Glutamatergic neuron (in vitro differentiated cells): ENCODE measurements around the gene NME5. TPM values are rescaled to one million over a fixed set of nuclear protein-coding genes. Genes with fewer than 3 reads are reported as not detected.

ENCODE experiments used
- DNase-seq: peaks from one replicate; pipeline ENCODE4 v3.0.0; 2022
- H3K27ac Mint-ChIP-seq: one replicate; pipeline ENCODE4 v1.8.0; 2020; ENCODE audit warnings: mild to moderate bottlenecking, mixed read lengths, inconsistent platforms; ENCODE audit not compliant: unreplicated experiment
- H3K27me3 Mint-ChIP-seq: one replicate; pipeline ENCODE4 v1.8.0; 2020; ENCODE audit warnings: mild to moderate bottlenecking, moderate library complexity, mixed read lengths, inconsistent platforms; ENCODE audit not compliant: unreplicated experiment
- H3K36me3 Mint-ChIP-seq: one replicate; pipeline ENCODE4 v1.8.0; 2020; ENCODE audit warnings: mild to moderate bottlenecking, mixed read lengths, inconsistent platforms; ENCODE audit not compliant: unreplicated experiment
- H3K4me1 Mint-ChIP-seq: one replicate; pipeline ENCODE4 v1.8.0; 2020; ENCODE audit warnings: mild to moderate bottlenecking, low read depth, mixed read lengths, inconsistent platforms; ENCODE audit not compliant: unreplicated experiment
- H3K4me3 Mint-ChIP-seq: one replicate; pipeline ENCODE4 v1.8.0; 2020; ENCODE audit warnings: mild to moderate bottlenecking, mixed read lengths, inconsistent platforms; ENCODE audit not compliant: unreplicated experiment
- H3K9me3 Mint-ChIP-seq: one replicate; pipeline ENCODE4 v1.8.0; 2020; ENCODE audit warnings: mild to moderate bottlenecking, moderate library complexity, mixed read lengths, inconsistent platforms; ENCODE audit not compliant: unreplicated experiment
- total RNA-seq: library from RNA; stranded (reverse); fragmentation: NEBNext Ultra II Directional; extraction: Animal tissue kit (Norgen Biotek cat#: 25700); gene quantifications from one replicate; pipeline ENCODE4 v1.2.1, GENCODE V29; 2021; ENCODE audit not compliant: unreplicated experiment
- TF ChIP-seq, protein P1 (sequence below): fragments of 200-600 bp; sonication (generic); IDR thresholded peaks from one replicate; pipeline ENCODE4 v1.5.0; 2021; ENCODE audit not compliant: partially characterized antibody, unreplicated experiment

The NME5 gene
- total RNA-seq, 1 donor from 2014 or later = 0.71 TPM

DNA sequence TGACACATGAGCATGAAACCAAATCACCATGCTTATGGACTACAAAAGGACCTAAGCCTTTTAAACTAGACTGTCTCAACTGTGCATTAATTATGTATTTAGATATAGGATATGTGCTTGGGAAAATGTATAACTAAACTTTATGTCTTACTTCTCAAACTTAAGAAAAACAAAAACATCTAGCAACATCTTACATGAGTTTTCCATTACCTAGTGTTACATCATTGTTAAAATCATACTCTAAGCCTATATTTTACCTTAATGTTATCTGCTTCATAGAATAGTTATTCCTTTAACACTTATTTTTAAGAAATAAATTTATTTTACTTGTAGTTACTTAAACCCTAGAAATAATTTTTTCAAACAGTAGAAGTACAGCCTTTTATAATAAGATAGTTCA lies 24.0 kb downstream of the NME5 start:
- TF ChIP-seq, protein P1, sequence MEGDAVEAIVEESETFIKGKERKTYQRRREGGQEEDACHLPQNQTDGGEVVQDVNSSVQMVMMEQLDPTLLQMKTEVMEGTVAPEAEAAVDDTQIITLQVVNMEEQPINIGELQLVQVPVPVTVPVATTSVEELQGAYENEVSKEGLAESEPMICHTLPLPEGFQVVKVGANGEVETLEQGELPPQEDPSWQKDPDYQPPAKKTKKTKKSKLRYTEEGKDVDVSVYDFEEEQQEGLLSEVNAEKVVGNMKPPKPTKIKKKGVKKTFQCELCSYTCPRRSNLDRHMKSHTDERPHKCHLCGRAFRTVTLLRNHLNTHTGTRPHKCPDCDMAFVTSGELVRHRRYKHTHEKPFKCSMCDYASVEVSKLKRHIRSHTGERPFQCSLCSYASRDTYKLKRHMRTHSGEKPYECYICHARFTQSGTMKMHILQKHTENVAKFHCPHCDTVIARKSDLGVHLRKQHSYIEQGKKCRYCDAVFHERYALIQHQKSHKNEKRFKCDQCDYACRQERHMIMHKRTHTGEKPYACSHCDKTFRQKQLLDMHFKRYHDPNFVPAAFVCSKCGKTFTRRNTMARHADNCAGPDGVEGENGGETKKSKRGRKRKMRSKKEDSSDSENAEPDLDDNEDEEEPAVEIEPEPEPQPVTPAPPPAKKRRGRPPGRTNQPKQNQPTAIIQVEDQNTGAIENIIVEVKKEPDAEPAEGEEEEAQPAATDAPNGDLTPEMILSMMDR = no peak

DNA sequence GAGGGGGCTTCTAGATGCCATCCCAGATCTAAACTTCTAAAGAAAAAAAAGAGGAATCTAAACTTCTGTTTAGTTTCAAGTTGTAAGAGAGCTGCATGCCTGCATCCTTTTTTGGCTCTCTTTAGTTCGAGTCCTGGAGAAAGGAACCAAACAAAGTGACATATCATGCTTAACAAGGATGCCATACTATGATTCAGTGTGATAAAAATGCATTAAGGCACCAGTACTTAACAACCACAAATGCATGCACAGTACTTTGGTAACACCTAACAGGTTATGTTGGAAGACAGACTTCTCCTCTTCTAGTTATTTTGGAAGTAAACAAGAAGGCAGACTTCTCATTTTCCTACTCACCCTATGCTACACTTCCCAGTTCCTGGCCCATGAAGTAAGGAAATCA lies 27.3 kb downstream of the NME5 start:
- H3K27me3 Mint-ChIP-seq = no peaks in the 10 kb centered on the region
- H3K27ac Mint-ChIP-seq = no peak overlapping the region
- H3K36me3 Mint-ChIP-seq = no peaks in the 10 kb centered on the region
- H3K4me3 Mint-ChIP-seq = no peak overlapping the region
- TF ChIP-seq, protein P1 = no peak
- no peaks in the 10 kb centered on the region for H3K9me3 Mint-ChIP-seq
- DNase-seq = no peak
- no peaks in the 10 kb centered on the region for H3K4me1 Mint-ChIP-seq

More for the DNA sequence above, 24.0 kb downstream of the NME5 start:
- Mint-ChIP-seq H3K4me1 (no peaks in the 10 kb centered on the region), H3K27ac (no peak overlapping the region), H3K27me3 (no peaks in the 10 kb centered on the region), H3K4me3 (no peak overlapping the region), H3K36me3 (no peaks in the 10 kb centered on the region), H3K9me3 (no peaks in the 10 kb centered on the region)
- DNase-seq = no peak

DNA sequence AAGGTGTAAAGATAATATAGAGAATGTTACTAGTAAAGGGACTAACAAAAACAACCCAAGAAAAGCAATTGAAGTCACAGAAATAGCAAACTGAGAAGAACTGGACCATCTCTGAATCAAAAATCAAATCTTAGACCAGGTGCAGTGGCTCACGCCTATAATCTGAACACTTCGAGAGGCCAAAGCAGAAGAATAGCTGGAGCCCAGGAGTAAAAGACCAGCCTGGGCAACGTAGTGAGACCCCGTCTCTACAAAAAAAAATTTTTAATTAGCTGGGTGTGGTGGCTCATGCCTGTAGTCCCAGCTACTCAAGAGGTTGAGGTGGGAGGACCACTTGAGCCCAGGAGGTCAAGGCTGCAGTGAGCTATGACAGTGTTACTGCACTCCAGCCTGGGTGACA lies 28.0 kb downstream of the NME5 start:
- Mint-ChIP-seq H3K36me3 (no peaks in the 10 kb centered on the region), H3K27ac (no peak overlapping the region), H3K4me1 (no peaks in the 10 kb centered on the region), H3K9me3 (no peaks in the 10 kb centered on the region), H3K4me3 (no peak overlapping the region), H3K27me3 (no peaks in the 10 kb centered on the region)
- no peak for DNase-seq
- TF ChIP-seq, protein P1 = no peak

DNA sequence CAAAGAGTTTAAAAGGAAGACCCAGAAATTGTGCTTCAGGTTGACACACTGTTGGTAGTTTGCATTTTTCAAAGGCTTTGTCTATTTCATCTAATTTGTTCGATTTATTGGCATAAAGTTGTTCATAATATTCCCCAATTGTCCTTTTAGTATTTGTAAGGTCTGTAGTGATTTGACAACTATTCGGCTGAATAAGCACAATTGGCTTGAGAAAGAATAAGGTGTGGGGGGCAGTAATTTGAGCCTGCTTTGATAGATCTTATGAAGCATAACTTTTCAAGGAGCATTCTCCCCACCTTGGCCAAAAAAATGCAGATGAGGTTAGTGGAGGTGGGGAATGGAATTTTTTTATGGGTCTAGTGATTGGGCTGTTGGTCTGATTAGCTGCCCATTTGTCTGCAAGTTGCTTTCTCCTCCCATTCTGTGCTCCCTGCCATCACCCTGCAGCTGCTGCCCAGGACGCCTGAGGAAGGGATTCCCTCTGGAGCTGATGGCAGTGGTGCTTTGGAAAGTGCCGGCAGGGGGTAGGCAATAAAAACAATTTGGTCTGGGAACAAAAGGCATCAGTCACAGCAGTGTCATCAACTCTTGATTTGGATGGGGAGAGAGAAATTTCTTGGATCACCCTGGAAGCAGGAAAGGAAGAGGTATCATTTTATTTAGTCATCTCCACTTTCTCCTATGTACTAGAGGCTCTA lies 28.8 kb downstream of the NME5 start:
- Mint-ChIP-seq H3K9me3 (no peaks in the 10 kb centered on the region), H3K27me3 (no peaks in the 10 kb centered on the region), H3K27ac (no peak overlapping the region)

More for the DNA sequence above, 28.8 kb downstream of the NME5 start:
- H3K36me3 Mint-ChIP-seq = no peaks in the 10 kb centered on the region
- no peak overlapping the region for H3K4me3 Mint-ChIP-seq
- TF ChIP-seq, protein P1 = no peak
- peak; percentile 28 for DNase-seq
- no peaks in the 10 kb centered on the region for H3K4me1 Mint-ChIP-seq
